GM20431 (cell line): ENCODE measurements around the gene HMCN2.

Experiments used
- in situ Hi-C: fragments of 300-500 bp; cut with MseI, MboI; formaldehyde crosslinking; loops from one replicate; pipeline ENCODE4 v1.15.0; 2020; ENCODE audit warnings: low sequenced_read_pairs; ENCODE audit not compliant: unreplicated experiment

Gene HMCN2

GRCh38 chr9:130341128-130341527 is 75.6 kb downstream of the HMCN2 start:
- in situ Hi-C loops: no loop called here

GRCh38 chr9:130341839-130342713 is 76.5 kb downstream of the HMCN2 start:
- in situ Hi-C loops: no loop called here

DNA sequence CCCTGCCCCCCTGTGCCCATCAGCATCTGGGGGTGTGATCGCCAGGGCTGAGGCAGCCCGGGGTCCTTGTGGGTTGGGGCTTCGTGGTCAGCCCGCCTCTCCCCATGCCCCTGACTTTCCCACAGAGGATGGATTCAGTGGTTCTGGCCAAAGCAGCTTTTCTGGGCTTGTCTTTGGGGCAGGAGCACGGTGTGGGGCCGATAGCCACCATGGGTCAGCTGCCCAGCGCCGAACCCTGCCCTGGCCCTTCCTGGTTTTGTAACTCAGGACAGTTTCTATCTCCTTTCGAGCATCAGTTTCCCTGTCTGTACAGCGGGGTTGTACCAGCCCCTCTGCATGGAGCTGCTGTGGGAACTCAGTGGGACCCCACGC is 77.1 kb downstream of the HMCN2 start:
- in situ Hi-C loops: no loop called here

- in situ Hi-C loops: no loop called here
Observed at GRCh38 chr9:130343445-130343918, 77.9 kb downstream of the HMCN2 start.

DNA sequence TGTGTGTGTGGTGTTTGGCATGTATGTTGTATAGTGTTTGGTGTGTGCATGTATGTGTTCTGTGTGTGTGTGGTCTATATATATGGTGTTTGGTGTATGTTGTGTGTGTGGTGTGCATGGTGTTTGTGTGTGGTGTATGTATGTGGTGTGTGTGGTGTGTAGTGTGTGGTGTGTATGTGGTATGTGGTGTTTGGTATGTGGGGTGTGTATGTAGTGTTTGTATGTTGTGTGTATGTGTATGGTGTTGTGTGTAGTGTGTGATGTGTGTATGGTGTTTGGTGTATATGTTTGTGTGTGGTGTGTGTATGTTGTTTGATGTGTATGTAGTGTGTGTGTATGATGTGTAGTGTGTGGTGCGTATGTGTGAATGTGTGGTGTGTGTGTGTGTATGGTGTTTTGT is 78.8 kb downstream of the HMCN2 start:
- in situ Hi-C loops: no loop called here

DNA sequence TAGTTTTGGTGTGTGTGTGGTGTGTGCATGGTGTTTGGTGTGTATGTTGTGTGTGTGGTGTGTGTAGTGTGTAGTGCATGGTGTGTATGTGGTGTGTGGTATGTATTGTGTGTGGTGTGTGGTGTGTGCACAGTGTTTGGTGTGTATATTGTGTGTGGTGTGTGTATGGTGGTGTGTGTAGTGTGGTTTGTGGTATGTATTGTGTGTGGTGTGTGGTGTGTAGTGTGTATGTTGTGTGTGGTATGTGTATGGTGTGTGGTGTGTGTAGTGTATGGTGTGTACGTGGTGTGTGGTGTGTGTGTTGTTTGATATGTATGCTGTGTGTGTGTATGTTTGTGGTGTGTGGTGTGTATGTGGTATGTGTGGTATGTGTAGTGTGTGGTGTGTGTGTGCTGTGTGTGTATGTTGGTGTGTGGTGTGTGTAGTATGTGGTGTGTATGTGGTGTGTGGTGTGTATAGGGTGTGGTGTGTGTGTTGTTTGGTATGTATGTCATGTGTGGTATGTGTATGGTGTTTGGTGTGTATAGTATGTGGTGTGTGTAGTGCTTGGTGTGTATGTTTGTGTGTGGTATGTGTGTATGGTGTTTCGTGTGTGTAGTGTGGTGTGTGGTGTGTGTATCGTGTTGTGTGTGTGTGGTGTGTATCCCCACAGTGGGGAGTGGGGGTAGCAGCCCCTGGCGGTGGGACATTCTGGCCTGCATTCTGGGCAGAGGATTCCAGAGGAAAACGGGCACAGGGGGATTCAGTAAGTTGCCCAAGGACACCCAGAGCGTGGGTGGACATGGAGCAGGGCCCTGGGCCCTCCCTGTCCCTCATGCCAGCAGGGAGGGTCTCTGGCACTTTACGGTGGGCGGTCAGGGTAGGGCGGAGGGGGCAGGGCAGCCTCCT is 79.7 kb downstream of the HMCN2 start:
- in situ Hi-C loops: no loop called here

GRCh38 chr9:130345897-130346385 is 80.4 kb downstream of the HMCN2 start:
- in situ Hi-C loops: no loop called here

DNA sequence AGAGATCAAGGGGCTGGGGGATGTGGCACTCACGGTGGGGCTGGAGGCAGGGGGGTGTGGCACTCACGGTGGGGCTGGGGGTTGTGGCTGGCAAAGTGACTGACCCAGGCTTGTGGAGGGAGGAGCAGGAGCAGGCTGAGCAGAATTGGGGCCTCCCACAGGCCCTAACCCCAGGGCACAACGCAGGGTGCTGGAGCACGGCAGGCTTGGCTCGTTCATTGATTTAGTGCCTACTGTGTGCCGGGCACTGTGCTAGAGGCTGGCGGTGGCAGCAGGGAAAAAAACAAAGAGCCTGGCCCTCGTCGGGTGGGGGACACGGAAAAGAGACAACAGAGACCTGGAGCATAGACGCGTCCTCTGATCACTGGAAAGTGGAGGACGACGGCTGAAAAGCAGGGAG is 80.9 kb downstream of the HMCN2 start:
- in situ Hi-C loops: no loop called here

DNA sequence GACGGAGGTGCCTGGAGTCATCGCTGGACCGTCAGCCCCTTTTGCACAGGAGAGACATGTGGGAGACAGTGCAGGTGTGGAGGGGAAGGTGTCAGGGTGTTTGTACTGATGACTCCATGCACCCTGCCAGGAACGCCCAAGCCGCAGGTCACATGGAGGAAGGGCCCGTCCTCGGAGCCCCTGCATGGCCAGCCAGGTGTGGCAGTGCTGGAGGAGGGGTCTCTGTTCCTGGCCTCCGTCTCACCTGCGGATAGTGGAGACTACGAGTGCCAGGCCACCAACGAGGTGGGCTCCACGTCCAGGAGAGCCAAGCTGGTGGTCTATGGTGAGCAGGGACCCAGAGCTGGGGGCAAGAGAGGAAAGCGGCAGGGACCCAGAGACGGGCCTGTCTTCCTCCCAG is 81.5 kb downstream of the HMCN2 start:
- in situ Hi-C loops: no loop called here

GRCh38 chr9:130347931-130348330 is 82.4 kb downstream of the HMCN2 start:
- in situ Hi-C loops: no loop called here

- in situ Hi-C loops: no loop called here
Observed at GRCh38 chr9:130348341-130348740, 82.8 kb downstream of the HMCN2 start.

DNA sequence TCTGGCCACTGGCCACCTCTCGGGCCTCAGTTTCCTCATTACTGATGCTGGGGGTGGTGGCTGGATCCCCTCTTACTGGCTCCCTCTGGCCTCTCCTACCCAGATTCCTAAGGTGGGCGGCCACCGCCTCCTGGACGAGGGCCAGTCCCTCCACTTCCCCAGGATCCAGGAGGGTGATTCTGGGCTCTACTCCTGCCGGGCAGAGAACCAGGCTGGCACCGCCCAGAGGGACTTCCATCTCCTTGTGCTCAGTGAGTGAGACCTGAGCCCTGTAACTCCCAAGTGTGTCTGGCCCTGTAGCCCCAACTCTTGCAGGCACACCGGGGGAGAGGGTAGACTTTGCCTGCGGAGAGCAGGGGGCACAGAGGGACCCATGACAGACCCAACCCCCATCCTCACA is 83.3 kb downstream of the HMCN2 start:
- in situ Hi-C loops: no loop called here

DNA sequence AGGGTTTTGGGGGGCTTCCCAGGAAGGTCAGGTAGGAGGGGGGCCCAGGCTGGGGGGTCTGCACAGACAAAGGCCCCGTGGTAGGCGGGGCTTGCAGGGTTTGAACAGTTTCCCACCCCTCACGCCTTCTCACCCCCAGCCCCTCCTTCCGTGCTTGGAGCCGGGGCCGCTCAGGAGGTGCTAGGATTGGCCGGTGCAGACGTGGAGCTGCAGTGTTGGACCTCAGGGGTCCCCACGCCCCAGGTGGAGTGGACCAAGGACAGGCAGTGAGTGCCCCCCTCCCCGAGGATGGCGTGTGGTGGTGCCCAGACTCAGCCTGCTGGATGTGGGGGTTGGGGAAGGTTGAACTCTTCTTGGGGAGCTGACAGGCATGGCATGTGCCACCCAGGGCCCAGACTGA is 83.8 kb downstream of the HMCN2 start:
- in situ Hi-C loops: no loop called here

DNA sequence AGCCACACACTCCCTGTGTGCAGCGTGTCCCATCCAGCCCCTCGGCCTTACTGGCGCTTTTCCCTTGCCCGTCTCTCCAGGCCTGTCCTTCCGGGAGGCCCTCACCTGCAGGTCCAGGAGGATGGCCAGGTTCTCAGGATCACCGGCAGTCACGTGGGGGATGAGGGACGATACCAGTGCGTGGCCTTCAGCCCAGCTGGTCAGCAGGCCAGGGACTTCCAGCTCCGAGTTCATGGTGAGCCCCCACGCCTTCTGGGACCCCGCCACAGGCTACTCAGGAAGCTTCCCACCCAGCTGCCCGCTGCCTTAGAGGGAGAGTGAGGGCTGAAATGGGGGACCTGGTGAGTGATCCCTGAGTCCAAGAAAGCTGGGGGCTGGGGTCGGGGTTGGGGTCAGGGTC is 85.8 kb downstream of the HMCN2 start:
- in situ Hi-C loops: no loop called here

GRCh38 chr9:130352081-130352480 is 86.5 kb downstream of the HMCN2 start:
- in situ Hi-C loops: no loop called here

DNA sequence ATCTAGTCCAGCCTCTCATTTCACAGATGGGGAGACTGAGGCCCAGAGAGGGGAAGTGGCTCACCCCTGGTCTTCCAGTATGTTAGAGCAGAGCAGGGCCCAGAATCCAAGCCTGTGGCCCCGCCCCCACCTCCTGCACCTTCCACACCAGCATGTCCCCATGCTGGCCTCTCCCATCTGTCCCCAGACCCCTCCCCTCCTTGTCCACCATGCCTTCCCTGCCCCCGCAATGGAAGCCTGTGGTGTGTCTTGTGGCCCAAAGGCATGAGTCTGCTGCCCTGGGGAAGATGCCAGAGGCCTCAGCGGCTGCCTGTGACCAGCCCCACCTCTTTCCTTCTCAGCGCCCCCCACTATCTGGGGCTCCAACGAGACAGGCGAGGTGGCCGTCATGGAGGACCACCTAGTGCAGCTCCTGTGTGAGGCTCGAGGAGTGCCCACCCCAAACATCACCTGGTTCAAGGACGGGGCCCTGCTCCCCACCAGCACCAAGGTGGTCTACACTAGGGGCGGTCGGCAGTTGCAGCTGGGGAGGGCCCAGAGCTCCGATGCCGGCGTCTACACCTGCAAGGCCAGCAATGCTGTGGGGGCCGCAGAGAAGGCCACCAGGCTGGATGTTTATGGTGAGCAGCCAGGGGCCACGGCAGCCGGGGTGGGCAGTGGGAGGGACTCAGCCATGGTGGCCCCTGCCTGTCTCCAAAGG is 87.2 kb downstream of the HMCN2 start:
- in situ Hi-C loops: no loop called here

DNA sequence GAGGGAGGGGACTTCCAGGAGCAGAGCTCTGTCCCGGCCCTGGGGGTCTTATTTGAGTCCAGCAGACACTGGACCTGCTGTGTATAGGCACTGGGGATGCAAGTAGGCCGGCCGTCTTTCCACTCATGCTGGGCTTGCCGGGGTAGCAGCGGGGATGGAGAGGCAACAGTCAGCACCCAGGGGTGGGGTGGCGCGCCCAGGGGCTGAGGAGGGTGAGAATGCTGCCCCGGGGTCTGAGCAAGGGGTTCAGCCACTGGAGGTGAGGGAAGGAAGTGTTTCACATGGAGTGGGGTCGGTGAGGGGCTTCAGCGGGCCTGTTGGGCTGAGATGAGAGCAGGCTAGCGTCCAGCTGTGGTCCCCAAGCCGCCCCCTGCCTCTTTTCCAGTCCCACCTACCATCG is 88.8 kb downstream of the HMCN2 start:
- in situ Hi-C loops: no loop called here

DNA sequence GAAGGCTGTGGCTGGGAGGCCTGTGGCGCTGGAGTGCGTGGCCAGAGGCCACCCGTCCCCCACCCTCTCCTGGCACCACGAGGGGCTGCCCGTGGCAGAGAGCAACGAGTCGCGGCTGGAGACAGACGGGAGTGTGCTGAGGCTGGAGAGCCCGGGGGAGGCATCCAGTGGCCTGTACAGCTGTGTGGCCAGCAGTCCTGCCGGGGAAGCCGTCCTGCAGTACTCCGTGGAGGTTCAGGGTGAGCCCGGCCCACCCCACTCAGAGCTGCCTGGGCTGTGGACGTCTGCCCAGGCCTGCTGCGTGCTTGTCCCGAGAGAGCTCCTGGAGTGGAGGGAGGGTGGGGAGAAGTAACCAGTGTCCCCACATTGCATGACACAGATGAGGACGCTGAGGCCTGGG is 89.2 kb downstream of the HMCN2 start:
- in situ Hi-C loops: no loop called here

- in situ Hi-C loops: no loop called here
Observed at GRCh38 chr9:130356033-130356432, 90.5 kb downstream of the HMCN2 start.

DNA sequence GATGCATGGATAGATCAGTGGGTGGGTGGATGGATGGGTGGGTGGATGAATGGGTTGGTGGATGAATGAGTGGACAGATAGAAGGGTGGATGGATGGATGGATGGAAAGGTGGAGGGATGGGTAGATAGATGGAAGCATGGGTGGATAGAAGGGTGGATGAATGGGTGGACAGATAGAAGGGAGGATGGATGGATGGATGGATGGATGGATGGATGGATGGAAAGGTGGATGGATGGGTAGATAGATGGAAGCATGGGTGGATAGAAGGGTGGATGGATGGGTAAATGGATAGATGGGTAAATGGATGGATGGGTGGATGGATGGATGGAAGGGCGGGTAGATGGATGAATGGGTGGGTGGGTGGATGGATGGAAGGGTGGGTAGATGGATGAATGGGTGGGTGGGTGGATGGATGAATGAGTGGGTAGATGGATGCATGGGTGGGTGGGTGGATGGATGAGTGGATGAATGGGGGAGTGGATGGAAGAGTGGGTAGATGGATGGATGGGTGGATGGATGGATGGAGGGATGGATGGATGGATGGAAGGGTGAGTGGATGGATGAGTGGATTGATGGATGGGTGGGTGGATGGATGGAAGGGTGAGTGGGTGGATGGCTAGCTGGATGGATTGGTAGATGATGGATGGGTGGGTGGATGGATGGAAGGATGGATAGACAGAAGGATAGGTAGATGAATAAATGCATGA is 91.5 kb downstream of the HMCN2 start:
- in situ Hi-C loops: no loop called here
